Activated CD8-positive, alpha-beta memory T cell treated with anti-CD3 and anti-CD28 coated beads, Interleukin-2, amount 50 U/mL, for 24 hours (primary cell): ENCODE data around the gene IQSEC3.
"Not testable (repeated sequence)": the region's sequence is repeated elsewhere in the genome, so short reads cannot be mapped to it uniquely, and the experiment has no call there.

Experiments used
- DNase-seq: peaks from one replicate; pipeline ENCODE4 v3.0.0-alpha.2; 2020; ENCODE audit errors: extremely low read depth

IQSEC3 gene

DNA sequence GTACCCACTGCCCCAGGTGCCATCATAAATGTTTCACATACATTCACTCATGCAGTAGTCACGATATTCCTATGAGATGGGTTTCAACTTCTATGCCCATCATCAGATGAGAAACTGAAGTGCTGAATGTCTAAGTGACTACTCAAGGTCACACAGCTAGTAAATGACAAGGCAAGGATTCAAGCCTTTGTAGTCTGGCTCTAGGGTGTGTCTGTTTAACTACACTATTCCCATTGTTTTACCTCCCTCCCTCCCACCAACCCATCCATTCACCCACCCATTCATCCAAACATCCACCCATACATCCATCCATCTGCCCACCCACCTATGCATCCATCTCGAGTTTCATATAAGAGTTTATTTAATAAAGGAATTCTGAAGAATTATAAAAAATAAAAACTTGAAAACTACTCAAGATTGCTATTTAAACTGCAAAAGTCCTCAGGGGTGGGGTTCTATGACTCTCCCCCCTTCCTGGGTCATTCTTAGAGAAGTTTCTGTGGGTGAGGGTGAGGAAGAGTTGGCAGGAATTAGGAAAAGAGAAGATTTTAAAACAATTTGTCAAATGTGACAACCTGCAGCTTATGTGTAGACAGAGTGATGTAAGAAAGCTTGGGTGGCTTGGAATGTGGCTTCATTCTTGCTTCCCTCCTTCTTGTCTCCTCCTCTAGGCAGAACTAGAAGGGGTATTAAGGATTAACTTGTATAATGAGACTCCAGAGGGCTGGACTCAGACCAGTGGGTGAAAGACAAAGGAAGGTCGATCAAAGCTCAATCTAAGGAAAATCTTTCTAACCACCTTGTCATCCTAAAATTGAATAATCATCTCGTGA, 13.4 kb upstream of the IQSEC3 start:
- not testable (repeated sequence) for DNase-seq

- no peak for DNase-seq
These were observed 12.5 kb upstream of the IQSEC3 start for GRCh38 chr12:53735-54730.

- no peak for DNase-seq
These were observed 11.6 kb upstream of the IQSEC3 start for GRCh38 chr12:54750-55535.

GRCh38 chr12:56683-57346, 9.8 kb upstream of the IQSEC3 start:
- DNase-seq, result no peak

DNA sequence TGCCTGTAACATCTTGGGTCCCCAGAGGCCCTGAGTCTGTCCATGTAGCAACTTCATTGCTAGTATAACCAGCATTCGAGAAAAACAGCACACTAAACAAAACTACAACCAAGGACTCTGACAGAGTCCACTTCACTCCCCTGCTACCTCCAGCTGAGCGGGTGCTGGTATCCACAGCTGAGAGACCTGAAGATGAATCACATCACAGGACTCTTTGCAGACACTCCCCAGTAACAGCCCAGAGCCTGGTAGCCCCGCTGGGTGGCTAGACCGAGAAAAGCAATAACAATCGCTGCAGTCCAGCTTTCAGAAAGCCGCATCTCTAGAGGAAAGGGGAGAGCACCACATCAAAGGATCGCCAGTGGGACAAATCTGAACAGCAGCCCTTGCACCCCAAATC, 9.0 kb upstream of the IQSEC3 start:
- DNase-seq, result no peak

GRCh38 chr12:58832-59231, 7.7 kb upstream of the IQSEC3 start:
- DNase-seq, result no peak

DNA sequence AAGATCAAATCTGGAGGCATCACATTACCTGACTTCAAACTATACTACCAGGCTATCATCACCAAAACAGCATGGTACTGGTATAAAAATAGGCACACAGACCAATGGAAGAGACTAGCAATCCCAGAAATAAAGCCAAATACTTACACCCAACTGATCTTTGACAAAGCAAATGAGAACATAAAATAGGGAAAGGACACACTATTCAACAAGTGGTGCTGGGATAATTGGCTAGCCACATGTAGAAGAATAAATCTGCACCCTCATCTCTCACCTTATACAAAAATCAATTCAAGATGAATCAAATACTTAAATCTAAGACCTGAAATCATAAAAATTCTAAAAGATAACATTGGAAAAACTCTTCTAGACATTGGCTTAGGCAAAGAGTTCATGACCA, 4.7 kb upstream of the IQSEC3 start:
- DNase-seq, result not testable (repeated sequence)

GRCh38 chr12:65491-66063, 990 bp upstream of the IQSEC3 start:
- not testable (repeated sequence) for DNase-seq

DNA sequence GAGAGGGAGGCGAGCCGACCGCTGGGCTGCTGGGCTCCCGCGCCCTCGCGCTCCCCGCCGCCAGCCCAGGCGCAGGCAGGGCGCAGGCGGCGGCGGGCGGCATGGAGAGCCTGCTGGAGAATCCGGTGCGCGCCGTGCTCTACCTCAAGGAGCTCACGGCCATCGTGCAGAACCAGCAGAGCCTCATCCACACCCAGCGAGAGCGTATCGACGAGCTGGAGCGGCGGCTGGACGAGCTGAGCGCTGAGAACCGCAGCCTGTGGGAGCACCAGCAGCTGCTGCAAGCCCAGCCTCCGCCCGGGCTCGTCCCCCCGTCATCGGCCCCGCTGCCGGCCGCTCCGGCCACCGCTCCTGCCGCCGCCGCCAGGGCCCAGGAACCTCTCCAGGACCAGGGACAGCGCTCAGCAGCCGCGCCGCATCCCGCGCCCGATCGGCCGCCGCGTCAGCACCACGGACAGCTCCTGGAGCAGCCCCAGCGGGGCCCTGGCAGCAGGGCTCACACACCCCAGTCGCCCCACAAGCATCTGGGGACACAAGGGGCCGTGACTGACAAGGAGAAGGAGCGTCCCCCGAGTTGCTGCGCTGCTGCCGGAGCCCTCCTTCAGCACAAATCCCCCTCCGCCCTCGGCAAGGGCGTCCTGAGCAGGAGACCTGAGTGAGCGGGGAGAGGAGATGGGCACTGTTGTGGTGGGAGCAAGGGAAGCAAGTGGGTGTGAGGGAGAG, 376 bp downstream of the IQSEC3 start:
- DNase-seq, result not testable (repeated sequence)

DNA sequence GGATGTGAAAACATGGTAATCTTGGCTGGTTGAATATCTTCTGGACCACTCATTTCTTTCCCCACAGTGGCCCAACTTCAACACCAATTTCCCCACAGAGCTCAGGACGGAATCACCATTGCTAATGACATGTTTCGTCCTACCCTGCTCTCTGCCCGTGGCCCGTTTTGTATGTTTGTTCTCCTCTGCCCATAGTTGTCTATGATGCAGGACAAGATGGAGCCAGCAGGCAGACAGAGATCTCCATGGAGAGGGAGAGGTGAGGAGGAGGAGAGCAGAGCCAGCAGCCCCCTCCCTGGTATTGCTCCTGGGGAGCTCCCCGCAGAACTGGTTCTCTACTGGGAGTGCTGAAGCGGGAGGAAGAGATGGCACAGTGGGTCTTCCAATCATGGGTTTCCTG, 3.1 kb downstream of the IQSEC3 start:
- DNase-seq, result not testable (repeated sequence)

DNA sequence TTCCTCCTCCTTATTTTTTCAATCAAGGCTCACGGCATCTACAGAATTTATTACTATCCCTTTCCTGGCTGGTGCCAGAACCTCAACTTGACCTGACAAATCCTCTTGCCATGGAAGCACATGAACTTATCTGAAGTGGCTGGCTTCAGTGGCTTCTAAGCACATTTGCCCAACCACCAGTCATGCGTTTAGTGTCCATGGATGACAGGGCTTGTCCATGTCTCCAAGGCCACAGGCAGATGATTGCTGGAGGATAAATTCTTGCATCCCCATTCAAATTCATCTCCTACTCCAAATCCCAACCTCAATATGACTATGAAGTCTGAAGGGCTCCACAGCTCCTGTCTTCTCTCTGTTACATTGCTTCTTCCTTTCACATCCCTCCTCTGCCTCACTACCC, 4.0 kb downstream of the IQSEC3 start:
- not testable (repeated sequence) for DNase-seq

DNA sequence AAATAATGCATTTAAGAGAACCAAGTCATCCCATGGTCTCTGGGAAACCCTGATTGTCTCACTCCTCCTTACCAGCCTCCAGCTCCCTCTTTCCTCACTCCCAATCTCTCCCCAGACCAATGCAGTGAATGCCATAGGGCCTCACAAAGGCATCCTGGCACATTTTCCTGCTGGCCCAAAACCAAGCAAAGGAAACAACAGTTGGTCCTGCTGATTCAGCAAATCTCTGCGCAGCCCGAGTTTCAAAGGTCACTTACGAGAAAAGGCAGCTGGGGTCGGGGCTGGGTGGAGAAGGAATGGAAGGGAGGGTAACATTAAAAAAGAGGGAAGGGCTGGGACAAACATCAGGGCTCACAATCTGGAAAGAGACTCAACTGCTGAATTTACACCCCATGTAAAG, 5.5 kb downstream of the IQSEC3 start:
- DNase-seq, result not testable (repeated sequence)

DNA sequence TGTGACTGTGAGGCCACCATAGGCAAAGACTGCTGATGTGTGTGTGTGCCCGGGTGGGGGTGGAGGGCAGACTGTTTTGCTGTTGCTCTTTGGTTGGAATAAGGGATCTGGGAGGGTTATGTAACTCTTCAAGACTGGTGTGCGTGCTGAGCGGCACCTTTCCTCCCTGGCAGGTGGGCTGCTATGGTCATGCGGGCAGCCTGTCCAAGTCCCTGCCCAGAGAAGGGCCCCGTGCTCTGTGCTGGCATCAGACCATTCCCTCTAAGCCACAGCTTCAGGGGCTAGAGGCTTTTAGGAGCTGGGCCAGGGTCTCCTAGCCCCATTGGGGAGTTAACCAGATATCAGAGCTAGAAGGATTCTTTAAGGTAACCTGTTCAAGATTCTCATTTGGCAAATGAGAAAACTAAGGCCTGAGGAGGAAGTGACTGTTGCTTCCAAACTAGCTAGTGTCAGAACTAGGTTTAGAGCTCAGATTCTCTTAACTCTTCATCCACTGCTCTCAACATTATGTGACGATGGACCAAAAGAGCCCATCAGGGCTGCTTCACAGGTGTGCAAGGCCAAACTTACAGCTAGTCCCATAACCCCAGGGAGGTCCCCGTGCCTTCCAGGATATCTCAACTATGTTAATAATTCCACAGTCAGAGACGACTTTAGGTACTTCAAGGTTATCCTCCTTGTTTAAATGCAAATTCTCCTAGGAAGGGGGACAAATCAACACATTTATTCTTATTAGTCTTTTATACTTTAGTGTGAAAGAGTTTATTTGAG, 8.0 kb downstream of the IQSEC3 start:
- DNase-seq, result not testable (repeated sequence)

DNA sequence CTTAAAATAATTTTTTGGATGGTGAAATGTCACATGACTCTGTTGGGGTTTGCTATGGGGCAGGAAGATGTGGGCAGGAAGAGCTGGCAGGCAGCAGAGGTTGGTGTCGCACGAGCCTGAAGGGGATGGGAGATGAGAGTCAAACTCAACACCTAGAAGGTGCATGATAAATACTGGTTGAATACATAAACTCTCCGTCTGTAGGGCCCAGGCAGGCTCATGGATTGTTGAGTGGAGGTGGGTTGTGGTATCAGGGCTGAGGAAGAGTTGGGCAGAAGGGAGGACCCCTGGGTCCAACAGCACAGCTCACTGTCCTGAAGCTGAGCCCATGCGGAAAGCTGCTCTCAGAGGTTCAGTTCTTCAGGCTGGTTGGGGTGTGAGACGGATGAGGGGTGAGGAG, 9.0 kb downstream of the IQSEC3 start:
- DNase-seq, result not testable (repeated sequence)

DNA sequence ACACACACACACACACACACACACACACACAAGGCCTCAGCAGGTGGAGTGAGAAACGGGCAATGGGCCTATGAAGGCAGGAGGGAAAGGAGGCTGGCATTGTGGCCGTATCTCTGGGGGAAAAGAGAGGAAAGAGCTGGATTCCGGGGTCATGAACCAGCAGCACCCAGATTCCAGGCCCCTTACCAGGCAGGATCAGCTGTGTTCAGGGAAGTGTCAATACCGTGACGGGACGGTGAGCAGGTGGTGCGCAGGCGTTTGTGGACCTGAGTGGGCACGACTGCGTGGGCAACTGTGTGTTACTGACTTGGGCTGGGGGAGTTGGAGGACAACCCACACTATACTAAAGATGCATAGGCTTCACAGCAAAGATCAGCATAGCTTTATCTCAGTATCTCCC, 9.5 kb downstream of the IQSEC3 start:
- not testable (repeated sequence) for DNase-seq

- DNase-seq, result not testable (repeated sequence)
These were observed 10.0 kb downstream of the IQSEC3 start for GRCh38 chr12:76551-76950.

GRCh38 chr12:77101-77719, 10.6 kb downstream of the IQSEC3 start:
- not testable (repeated sequence) for DNase-seq

DNA sequence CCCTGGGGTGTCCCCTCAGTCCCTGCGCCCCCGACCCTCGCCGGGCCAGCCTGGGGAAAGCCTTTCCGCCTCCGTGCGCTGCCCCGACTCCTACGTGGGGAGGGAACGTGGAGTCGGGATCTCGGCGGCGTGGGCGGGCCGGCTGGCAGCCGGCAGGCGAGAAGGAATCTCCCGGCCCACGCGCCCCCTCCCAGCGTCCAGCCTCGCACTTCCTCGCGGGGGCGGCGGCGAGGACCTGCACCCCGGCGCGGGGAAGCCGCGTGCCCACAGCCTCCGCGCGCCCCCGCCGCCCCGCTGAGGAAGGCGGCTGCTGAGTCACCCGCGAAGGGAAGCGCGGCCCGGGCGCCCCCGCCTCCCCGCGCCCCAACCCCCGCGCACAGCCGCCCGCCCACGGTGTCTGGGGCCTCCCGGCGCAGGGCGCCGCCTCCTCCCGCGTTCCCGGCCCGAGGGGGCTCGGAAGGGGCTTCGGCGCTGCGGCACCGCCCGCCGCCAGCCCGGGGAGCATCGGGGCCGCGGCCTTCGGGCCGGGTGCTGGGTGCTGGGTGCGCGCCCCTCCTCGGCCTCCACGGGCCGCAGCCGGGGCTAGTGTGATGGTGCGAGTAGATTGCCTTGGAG, 11.3 kb downstream of the IQSEC3 start:
- not testable (repeated sequence) for DNase-seq
